Activated effector memory CD4-positive, alpha-beta T cell treated with anti-CD3 and anti-CD28 coated beads, Interleukin-2, amount 50 U/mL, for 16 hours (primary cell): ENCODE data around the gene ABCC11.
A peak's percentile ranks its signal among the peaks of the same experiment; 100 is the strongest.

ENCODE experiments used
- DNase-seq: peaks from one replicate; pipeline ENCODE4 v3.0.0-alpha.2; 2020

The ABCC11 gene

GRCh38 chr16:48125888-48126287 is 121.5 kb downstream of the ABCC11 start:
- DNase-seq, result no peak

DNA sequence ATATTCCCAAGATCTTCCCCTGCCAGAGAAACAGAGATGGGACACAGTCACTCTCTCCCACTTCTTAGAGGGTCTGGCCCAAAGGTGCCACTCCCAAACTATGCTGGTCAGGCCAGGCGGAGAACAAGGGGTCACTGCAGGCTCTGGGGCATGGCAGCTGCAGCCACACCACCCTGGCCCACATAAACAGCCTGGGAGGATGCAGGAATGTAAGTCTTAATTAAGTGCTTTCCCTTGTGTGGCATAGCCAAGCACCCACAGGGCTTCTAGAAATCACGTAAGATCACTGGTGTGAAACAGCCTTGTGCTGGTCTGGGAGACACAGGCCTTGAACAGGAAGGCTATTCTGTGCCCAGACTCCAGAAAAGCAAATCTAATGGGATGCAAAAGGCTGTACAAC is 123.1 kb downstream of the ABCC11 start:
- DNase-seq, result no peak

DNA sequence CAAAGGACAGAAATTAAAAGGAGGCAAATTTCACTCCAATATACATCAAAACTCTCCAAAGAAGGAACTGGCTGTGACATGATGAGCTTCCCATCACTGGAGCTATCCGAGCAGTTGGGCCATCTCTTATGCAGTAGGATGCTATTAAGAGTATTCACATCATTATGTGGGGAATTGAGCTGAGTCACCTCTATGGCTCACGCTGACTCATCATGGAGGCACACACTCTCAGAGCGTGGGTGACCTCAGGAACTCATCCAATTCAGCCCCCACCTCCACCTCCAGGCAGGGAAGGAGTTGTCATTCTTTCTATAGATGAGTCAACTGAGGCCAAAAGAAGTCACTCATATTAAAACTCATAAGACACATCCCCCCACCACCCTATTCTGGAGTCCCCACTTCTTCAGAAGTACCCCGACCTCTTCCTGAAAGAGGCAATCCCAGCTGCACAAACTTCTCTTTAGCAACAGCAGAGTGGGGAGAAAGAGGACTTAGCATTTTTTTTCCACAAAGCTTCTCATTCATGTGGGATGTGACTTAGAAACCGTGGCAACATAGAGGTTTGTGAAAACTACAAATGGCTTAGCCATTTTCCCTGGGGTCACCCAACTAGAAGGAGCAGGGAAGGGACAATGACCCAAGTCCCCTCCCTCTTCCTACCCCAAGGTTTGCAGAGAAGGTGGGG is 124.1 kb downstream of the ABCC11 start:
- DNase-seq, result peak; percentile 80

DNA sequence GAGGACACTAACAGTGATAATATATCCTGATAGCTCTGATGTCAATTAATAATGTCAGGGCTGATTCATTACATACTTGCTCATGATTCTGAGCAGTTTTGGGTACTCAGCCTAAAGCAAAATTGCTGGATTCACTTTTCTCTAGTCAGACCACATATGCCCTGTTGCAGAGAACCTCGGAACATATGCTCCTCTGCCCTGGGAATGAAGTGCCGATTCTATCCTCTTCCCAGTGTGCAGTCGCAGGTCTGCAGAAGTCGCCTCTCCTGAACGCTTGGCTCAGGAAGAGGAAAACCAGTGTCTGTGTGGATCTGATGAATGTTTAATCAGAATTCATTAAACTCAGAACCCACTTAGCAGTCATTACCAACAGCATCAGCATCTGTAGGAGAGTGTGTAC is 126.1 kb downstream of the ABCC11 start:
- DNase-seq, result no peak

- DNase-seq, result no peak
Measured at GRCh38 chr16:48118841-48119240, 128.5 kb downstream of the ABCC11 start.

GRCh38 chr16:48117217-48118105 is 129.9 kb downstream of the ABCC11 start:
- DNase-seq, result peak; percentile 85
